ENCODE data around the gene TOP1.

DNA sequence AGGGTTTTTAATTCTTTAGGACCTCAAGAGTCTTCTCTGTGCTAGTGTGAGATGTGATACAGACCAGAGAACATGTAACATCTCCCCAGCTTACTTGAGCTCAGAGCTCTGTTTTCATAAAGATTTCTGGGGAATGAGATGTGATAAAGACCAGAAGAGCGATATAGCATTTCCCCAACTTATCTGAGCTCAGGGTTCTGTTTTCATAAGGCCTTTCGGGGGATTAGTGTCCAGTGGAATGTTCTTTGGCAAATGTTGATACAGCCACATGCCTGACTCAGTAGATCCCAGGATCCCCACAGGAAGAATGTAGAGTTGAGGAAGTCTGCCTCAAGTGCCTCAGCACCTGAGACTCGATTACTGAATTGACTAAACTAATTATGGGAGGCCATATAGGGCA lies 18.7 kb upstream of the TOP1 start:
- TF ChIP-seq CTCF (conservative IDR thresholded peaks at IDR 0.05 in 1 of 2, IDR thresholded peaks at IDR 0.05 in 1 of 2; ENCODE audit: extremely low read depth in 1 of 2, insufficient read depth in 1 of 2, low read depth in 1 of 2, low read length in 2 of 2): no peak
- no peak for TF ChIP-seq EZH2 (IDR thresholded peaks at IDR 0.05; ENCODE audit: borderline replicate concordance, low read length)
